Measurements from ENCODE around the gene DDI2. TPM values are rescaled to one million over a fixed set of nuclear protein-coding genes. Genes with fewer than 3 reads are reported as not detected.

DDI2 gene
- total RNA-seq, 1 experiment from 2014 or later: 6.2 TPM

- DNase-seq (ENCODE audit: low spot score): no peak
Measured at GRCh38 chr1:15605398-15606383, 11.6 kb upstream of the DDI2 start.

- DNase-seq (ENCODE audit: low spot score): no peak
Measured at GRCh38 chr1:15609631-15610030, 7.6 kb upstream of the DDI2 start.

- no peak for DNase-seq (ENCODE audit: low spot score)
Measured at GRCh38 chr1:15610167-15610566, 7.1 kb upstream of the DDI2 start.

GRCh38 chr1:15616373-15617172 is 685 bp upstream of the DDI2 start:
- DNase-seq (ENCODE audit: low spot score): no peak

GRCh38 chr1:15618077-15618654 is 908 bp downstream of the DDI2 start:
- no peak for DNase-seq (ENCODE audit: low spot score)

GRCh38 chr1:15618655-15619525 is 1.6 kb downstream of the DDI2 start:
- DNase-seq (ENCODE audit: low spot score): no peak

GRCh38 chr1:15620155-15620545 is 2.9 kb downstream of the DDI2 start:
- DNase-seq (ENCODE audit: low spot score): peak; percentile 42

GRCh38 chr1:15620902-15621682 is 3.8 kb downstream of the DDI2 start:
- no peak for DNase-seq (ENCODE audit: low spot score)

- no peak for DNase-seq (ENCODE audit: low spot score)
Measured at GRCh38 chr1:15621975-15622374, 4.7 kb downstream of the DDI2 start.

- DNase-seq (ENCODE audit: low spot score): no peak
Measured at GRCh38 chr1:15622712-15623373, 5.6 kb downstream of the DDI2 start.

GRCh38 chr1:15623435-15623834 is 6.2 kb downstream of the DDI2 start:
- DNase-seq (ENCODE audit: low spot score): no peak

- DNase-seq (ENCODE audit: low spot score): no peak
Measured at GRCh38 chr1:15624133-15624714, 7.0 kb downstream of the DDI2 start.

- no peak for DNase-seq (ENCODE audit: low spot score)
Measured at GRCh38 chr1:15625056-15625917, 8.0 kb downstream of the DDI2 start.

GRCh38 chr1:15626269-15626950 is 9.2 kb downstream of the DDI2 start:
- no peak for DNase-seq (ENCODE audit: low spot score)

GRCh38 chr1:15627343-15627988 is 10.2 kb downstream of the DDI2 start:
- no peak for DNase-seq (ENCODE audit: low spot score)

- no peak for DNase-seq (ENCODE audit: low spot score)
Measured at GRCh38 chr1:15628003-15628402, 10.7 kb downstream of the DDI2 start.

- DNase-seq (ENCODE audit: low spot score): no peak
Measured at GRCh38 chr1:15633756-15634420, 16.6 kb downstream of the DDI2 start.
